SH-SY5Y (cell line): ENCODE data around the gene AP3B1.

Experiments used
- GATA2 ChIP-seq: IDR thresholded peaks from 2 replicates; pipeline ENCODE4 v1.6.1; 2011; ENCODE audit warnings: mild to moderate bottlenecking, low read depth, low read length
- GATA3 ChIP-seq: IDR thresholded peaks from 2 replicates; pipeline ENCODE4 v1.6.1; 2011; ENCODE audit warnings: low read depth, mild to moderate bottlenecking, low read length, moderate library complexity

DNA sequence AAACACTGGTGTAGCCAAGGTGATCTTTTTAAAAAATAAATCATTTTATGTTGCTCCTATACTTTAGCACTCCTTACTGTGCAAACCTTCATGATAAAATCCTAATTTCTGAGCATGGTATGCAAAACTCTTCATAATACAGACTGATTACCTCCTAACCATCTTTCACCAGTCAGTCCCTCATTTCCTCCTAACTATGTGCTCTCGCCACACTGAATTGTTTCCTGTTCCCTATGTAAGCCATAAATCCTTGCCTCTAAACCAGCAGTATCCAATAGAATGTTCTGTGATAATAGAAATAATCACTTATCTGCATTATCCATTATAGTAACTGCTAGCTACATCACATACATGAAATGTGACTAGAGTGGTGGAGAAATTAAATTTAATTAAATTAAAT, 10.7 kb downstream of the AP3B1 start:
- TF ChIP-seq GATA2 = no peak
- TF ChIP-seq GATA3 = no peak
